K562 (cell line): ENCODE results near the gene SOCS7. TPM values are rescaled to one million over a fixed set of nuclear protein-coding genes. Genes with fewer than 3 reads are reported as not detected.

Source experiments
- EP300 ChIP-seq: IDR thresholded peaks from 2 replicates; pipeline ENCODE4 v1.6.1; 2012; ENCODE audit warnings: low read length, improper control_type of control experiment
- ESRRA ChIP-seq: fragments of 450-650 bp; IDR thresholded peaks from 2 replicates; pipeline ENCODE4 v1.6.1; 2014; ENCODE audit warnings: low read depth, mild to moderate bottlenecking, moderate library complexity, borderline replicate concordance
- FOXA1 ChIP-seq: fragments of 450-650 bp; IDR thresholded peaks from 2 replicates; pipeline ENCODE4 v1.6.1; 2016; ENCODE audit warnings: mild to moderate bottlenecking, borderline replicate concordance
- HDAC8 ChIP-seq: fragments of 450-650 bp; IDR thresholded peaks from 2 replicates; pipeline ENCODE4 v1.6.1; 2016; ENCODE audit warnings: mild to moderate bottlenecking, missing genetic modification characterization, moderate library complexity, missing compliant biosample characterization
- HLTF ChIP-seq: fragments of 450-650 bp; IDR thresholded peaks from 2 replicates; pipeline ENCODE4 v1.6.1; 2016
- KDM2B ChIP-seq: fragments of 250-450 bp; sonication (Bioruptor Pico); IDR thresholded peaks from 2 replicates; pipeline ENCODE4 v1.8.0; 2021; ENCODE audit warnings: mild to moderate bottlenecking, moderate library complexity
- MAFK ChIP-seq: IDR thresholded peaks from 2 replicates; pipeline ENCODE4 v1.6.1; 2011; ENCODE audit warnings: low read length, improper control_type of control experiment
- MYNN ChIP-seq, 2 experiments: sonication (generic); formaldehyde crosslinking in 1 of 2; IDR thresholded peaks; 2 replicates each; pipeline versions ENCODE4 v1.5.0 to v1.6.1; 2016 to 2020; ENCODE audit warnings: antibody characterized with exemption in 1 of 2, missing genetic modification reagents in 1 of 2
- NR2C2 ChIP-seq, 2 experiments: fragments of 200-800 bp in 1 of 2; sonication (Bioruptor generic) in 1 of 2; sonication (generic) in 1 of 2; formaldehyde crosslinking in 1 of 2; IDR thresholded peaks; 2 replicates each; pipeline versions ENCODE4 v1.6.1 to v1.8.0; 2016 to 2022; ENCODE audit warnings: mild to moderate bottlenecking in 1 of 2, missing compliant biosample characterization in 1 of 2, missing genetic modification characterization in 1 of 2, missing genetic modification reagents in 1 of 2
- PCBP1 ChIP-seq: fragments of 200-400 bp; formaldehyde crosslinking; IDR thresholded peaks from 2 replicates; pipeline ENCODE4 v1.6.1; 2018; ENCODE audit warnings: mild to moderate bottlenecking, low read depth, low read length; ENCODE audit not compliant: poor library complexity, severe bottlenecking
- PKNOX1 ChIP-seq: fragments of 450-650 bp; IDR thresholded peaks from 2 replicates; pipeline ENCODE4 v1.6.1; 2016
- SMAD4 ChIP-seq: fragments of 250-450 bp; sonication (Bioruptor Pico); conservative IDR thresholded peaks from 2 replicates; pipeline ENCODE4 v1.8.0; 2021; ENCODE audit warnings: inconsistent platforms, mild to moderate bottlenecking, moderate library complexity
- SREBF2 ChIP-seq: sonication (generic); formaldehyde crosslinking; IDR thresholded peaks from 2 replicates; pipeline ENCODE4 v1.4.0; 2020; ENCODE audit warnings: mild to moderate bottlenecking, missing genetic modification reagents
- TRIM24 ChIP-seq, 2 experiments: fragments of 450-650 bp; IDR thresholded peaks; 2 replicates each; pipeline ENCODE4 v1.6.1; 2016
- ZNF134 ChIP-seq: fragments of 250-450 bp; sonication (Bioruptor Pico); conservative IDR thresholded peaks from 2 replicates; pipeline ENCODE4 v1.4.0; 2020
- ZNF140 ChIP-seq: fragments of 250-450 bp; sonication (Bioruptor Pico); IDR thresholded peaks from 2 replicates; pipeline ENCODE4 v1.8.0; 2021; ENCODE audit warnings: moderate library complexity, mild to moderate bottlenecking, inconsistent platforms
- ZNF318 ChIP-seq, 2 experiments: fragments of 450-650 bp; IDR thresholded peaks; 2 replicates each; pipeline ENCODE4 v1.6.1; 2016; ENCODE audit warnings: mild to moderate bottlenecking in 2 of 2, borderline replicate concordance in 1 of 2, low read depth in 1 of 2, moderate library complexity in 1 of 2
- ZNF695 ChIP-seq: fragments of 450-650 bp; formaldehyde crosslinking; IDR thresholded peaks from 2 replicates; pipeline ENCODE4 v1.4.0; 2020; ENCODE audit warnings: mild to moderate bottlenecking, moderate library complexity
- polyA plus RNA-seq, 8 experiments: library from polyadenylated mRNA; depleted of rRNA in 4 of 8; stranded (reverse) in 5 of 8; unstranded in 3 of 8; fragments of >200 nt; fragmentation: Nextera tagmentation in 2 of 8; fragmentation: Illumina TruSeq in 1 of 8; extraction: Ambion mirVana in 2 of 8; extraction: Trizol in 1 of 8; gene quantifications; 2 replicates each; pipeline versions ENCODE4 v1.2.1 to v1.2.3, GENCODE V29; 2011 to 2014; ENCODE audit warnings: inconsistent platforms in 1 of 8, missing spikeins in 1 of 8
- total RNA-seq, 7 experiments: library from RNA; depleted of rRNA in 6 of 7; stranded (reverse); fragments of >200 nt in 6 of 7; fragmentation: Illumina TruSeq in 2 of 7; extraction: Trizol in 2 of 7; gene quantifications; 2 replicates each; pipeline versions ENCODE4 v1.2.1 to v1.2.3, GENCODE V29; 2011 to 2021; ENCODE audit warnings: low replicate concordance in 1 of 7

Gene SOCS7
- total and polyA plus RNA-seq, 9 of the 15 experiments (the other 6 are each of a cell fraction or from before 2014, with no cell fraction given), result 0.94 to 14.5 (median 8.2) TPM

GRCh38 chr17:38415250-38416194, 63.9 kb downstream of the SOCS7 start (continued):
- TF ChIP-seq ESRRA (0 out of 2 replicates have a peak, but pooled peaks have one; percentile 19), KDM2B (CRISPR knock-in tag) (no peak), ZNF134 (CRISPR knock-in tag) (no peak), NR2C2 (CRISPR knock-in tag; IDR thresholded peaks at IDR 0.05) (no peak), NR2C2 (tag; IDR thresholded peaks at IDR 0.05) (peak; percentile 47), FOXA1 (no peak), TRIM24 (IDR thresholded peaks at IDR 0.05) (peak; percentile 81 to 85; a peak in 2 of 4 replicates), HDAC8 (peak; percentile 55; the same call in 1 of the 2 replicates), MYNN (IDR thresholded peaks at IDR 0.05) (no peak), MYNN (CRISPR knock-in tag; IDR thresholded peaks at IDR 0.05) (no peak), PCBP1 (no peak), SREBF2 (CRISPR knock-in tag) (no peak), ZNF140 (CRISPR knock-in tag) (no peak), MAFK (no peak), SMAD4 (peak; percentile 90), ZNF318 (IDR thresholded peaks at IDR 0.05; ENCODE audit: borderline replicate concordance in 1 of 2, low read depth in 1 of 2) (peak in 1 of 2 experiments; percentile 49; a peak in 1 of 4 replicates), PKNOX1 (peak; percentile 74), EP300 (peak; percentile 43; the same call in 1 of the 2 replicates), ZNF695 (CRISPR knock-in tag) (no peak), HLTF (0 out of 2 replicates have a peak, but pooled peaks have one; percentile 52)
